HG03520 (cell line): ENCODE data around the gene KRABD2.
"Not testable (repeated sequence)": the region's sequence is repeated elsewhere in the genome, so short reads cannot be mapped to it uniquely, and the experiment has no call there.

Experiments used
- ATAC-seq: cut with Tn5 transposase; IDR thresholded peaks from one replicate; pipeline ENCODE4 v1.9.1; 2021; ENCODE audit warnings: mild to moderate bottlenecking, moderate library complexity; ENCODE audit not compliant: unreplicated experiment

KRABD2 gene

DNA sequence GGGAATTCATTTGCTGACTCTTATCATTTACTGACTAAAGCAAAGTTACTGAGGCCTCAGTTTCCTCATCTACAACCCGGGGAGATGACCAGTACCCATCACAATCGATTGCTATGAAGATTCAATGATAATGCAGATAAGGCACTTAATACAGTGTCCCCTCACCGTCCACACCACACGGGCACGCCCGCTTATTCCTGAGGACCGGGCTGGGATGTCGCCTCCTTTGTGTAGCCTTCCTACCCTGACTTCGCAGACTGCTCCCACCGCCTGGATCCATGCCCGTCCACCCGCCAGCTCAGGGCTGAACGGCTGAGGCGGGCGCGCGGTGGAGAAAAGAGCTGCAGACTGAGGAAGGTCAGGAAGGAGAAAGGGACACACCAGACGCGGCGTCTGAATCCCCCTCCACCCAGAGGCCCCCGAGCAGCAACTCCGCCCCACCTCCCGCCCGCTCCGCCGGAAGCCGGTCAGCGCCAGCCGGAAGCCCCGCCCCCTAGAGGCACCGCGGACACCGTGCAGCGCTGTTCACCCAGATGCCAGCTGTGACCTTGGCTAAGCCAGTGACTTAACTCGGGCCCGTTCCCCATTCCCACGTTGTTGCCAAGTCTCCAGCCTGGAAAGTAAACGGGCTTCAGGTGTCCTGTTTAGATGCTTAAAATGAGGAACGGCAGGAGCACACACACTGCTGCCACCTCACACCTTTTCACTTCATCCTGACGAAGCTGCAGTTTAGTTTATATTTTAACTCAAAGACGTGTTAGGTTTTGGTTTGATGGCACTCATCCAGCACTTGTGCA is at the start of gene KRABD2:
Gene KRABD2 (minus strand): TSS at position 434 of the 797 bp plus-strand sequence.
- peak; percentile 88 for ATAC-seq

DNA sequence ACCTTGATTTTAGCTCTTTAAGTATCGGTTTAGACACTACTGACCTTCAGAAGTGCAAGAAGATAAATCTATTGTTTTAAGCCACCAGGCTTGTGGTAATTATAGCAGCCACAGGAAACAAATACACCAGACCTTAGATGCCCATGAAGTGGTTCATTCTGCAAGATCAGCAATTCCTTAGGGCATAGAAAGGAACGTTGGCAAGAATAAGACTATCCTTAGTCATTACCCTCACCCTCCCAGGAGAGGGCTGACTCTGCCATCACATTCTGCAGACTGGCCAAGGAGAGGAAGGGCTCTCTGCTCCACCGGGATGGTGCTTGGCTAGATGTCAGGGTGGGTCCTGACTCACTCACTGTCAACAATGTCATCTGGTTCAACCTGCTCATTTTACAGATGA is 45.1 kb upstream of the KRABD2 start:
- no peak for ATAC-seq

- no peak for ATAC-seq
Observed at GRCh38 chr17:8420041-8420934, 43.8 kb upstream of the KRABD2 start.

DNA sequence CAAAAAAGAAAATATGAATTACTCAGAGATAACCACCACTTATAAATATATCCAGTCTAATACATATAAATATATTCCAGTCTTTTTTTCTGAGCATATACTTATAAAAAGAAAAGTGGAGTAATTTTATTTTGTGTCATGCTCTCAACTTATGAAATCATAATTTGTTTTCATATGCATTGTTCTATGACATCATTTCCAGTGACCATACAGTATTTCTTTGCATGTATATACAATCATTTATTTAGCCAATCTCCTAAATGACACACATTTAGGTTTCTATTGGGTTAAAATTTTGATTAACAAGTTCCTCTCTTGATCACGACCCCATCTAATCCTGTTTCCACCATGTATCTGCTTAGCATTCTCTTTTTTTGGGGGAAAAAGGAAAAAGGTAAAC is 42.8 kb upstream of the KRABD2 start:
- no peak for ATAC-seq

GRCh38 chr17:8418471-8418870 is 42.0 kb upstream of the KRABD2 start:
- ATAC-seq: no peak

- ATAC-seq: no peak
Observed at GRCh38 chr17:8417806-8418205, 41.3 kb upstream of the KRABD2 start.

DNA sequence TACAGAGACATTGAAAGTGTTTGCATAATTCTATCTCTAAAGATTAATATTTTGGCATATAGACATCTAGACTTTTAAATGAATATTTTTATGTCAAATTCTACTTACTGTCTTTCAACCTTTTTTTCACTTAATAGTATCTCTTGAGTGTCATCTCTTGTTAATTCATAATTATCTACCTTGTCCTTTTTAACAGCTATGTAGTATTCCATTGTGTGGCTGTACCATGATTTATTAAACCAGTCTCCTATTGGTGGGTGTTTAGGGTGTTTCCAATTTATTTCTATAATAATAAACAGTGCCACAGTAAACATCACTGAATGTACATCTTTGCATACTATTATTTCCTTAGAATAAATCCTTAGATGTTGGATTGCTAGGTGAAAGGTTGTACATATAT is 37.4 kb upstream of the KRABD2 start:
- ATAC-seq: no peak

DNA sequence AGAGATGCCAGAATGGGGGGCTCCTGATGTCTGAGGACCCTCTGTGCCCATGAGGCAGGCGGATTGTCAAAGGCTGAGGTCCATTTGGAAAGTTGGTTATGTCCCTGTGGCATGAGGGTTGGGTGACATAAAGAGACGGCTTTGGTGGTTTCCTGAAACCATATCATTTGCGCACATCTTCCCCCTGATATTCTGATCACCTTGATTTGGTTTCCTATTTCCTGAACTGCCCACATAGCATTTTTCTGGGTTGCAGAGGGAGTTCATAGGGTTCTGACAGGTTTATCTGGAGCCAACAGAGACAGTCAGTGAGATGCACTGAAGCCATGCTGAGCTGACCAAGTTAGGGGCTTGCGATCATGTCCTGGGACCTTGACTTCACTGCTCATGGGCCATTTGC is 36.8 kb upstream of the KRABD2 start:
- ATAC-seq: no peak

DNA sequence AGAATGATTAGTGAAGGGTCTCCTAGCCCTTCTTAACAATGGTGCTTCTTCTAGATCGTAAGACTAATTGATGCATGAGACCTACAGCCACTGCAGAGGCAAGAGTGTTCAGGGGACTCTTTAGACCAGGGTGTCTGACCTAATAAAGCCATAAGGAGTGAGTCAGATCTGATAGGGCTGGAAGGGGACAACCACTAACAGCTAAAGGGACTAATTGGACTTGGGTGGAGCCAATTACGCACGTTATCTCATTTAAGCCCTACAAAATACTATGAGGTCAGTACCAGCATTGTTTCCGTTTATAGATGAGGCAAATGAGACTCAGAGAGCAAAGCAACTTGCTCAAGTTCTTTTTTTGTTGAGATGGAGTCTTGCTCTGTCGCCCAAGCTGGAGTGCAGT is 35.6 kb upstream of the KRABD2 start:
- ATAC-seq: no peak

DNA sequence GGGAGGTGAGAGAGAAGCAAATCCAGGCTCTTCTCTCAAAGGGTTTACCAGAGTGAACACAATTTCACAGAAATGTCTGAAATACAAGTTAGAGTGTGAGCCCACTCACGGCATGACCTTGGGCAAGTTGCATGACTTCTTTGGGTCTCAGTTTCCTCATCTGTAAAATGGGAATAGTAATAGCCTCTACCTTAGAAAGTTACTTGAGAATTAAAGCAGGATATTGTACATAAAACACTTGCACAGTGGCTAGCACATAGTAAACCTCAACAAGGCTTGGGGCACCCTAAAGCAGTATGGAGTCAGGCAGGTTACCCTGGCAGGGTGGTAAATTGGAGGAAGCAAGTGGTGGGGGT is 34.4 kb upstream of the KRABD2 start:
- no peak for ATAC-seq

- no peak for ATAC-seq
Observed at GRCh38 chr17:8409966-8410882, 33.7 kb upstream of the KRABD2 start.

DNA sequence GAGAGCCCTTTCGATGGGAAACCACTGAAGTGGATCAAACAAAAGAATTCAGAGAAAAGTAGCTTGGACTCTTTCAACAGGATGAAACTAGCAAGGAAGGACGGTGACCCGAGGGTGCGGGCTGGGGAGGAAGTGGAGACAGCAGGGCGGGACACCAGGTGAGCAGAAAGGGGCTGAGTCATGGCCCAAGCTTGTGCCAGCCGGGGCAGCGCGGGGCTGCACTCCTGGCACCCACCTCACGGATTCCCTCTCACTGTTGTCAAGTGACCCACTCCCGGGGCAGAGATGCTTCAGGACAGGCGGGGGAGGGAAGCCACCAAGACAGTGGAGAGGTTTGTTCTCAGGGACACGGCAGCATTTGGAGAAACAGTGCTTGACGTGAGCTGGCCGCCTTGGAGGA is 31.9 kb upstream of the KRABD2 start:
- no peak for ATAC-seq

DNA sequence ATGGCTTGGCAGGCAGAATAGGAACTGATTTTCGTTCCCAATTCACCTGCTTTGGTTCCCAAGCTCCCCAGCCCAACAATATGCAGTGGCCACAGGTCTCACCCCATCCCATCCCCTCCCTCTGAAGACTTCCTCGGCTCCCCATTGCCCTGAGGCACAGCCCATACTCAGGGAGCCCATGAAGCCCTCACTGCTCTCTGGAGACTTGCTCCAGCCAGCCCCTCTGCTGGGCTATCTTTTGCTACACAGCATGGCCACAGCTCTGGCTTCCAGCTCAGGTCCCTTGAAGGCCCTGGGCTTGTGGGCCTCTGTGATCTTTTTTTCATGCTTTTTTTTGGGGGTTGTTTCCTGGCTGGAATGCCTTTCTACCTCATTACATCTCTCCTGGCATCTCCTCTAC is 29.7 kb upstream of the KRABD2 start:
- ATAC-seq: no peak

- ATAC-seq: no peak
Observed at GRCh38 chr17:8405499-8406016, 29.1 kb upstream of the KRABD2 start.

DNA sequence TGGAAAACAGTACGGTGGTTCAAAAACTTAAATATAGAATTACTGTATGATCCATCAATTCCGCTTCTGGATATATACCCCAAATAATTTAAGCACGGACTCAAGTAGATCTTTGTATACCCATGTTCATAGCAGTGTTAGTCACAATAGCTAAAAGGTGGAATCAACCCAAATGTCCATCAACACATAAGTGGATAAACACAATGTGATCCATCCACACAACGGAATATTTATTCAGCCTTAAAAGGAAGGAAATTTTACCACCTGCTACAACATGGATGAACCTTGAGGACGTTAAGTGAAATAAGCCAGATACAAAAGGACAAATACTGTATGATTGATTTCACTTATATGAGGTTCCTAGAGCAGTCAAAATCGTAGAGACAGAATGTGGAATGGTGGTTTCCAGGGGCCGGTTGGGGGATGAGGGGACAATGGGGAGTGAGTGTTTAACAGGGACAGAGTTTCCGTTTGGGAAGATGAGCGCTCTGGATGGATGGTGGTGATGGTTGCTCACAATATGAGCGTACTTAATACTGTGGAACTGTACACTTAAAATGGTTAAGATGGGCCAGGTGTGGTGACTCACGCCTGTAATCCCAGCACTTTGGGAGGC is 26.5 kb upstream of the KRABD2 start:
- ATAC-seq: no peak

DNA sequence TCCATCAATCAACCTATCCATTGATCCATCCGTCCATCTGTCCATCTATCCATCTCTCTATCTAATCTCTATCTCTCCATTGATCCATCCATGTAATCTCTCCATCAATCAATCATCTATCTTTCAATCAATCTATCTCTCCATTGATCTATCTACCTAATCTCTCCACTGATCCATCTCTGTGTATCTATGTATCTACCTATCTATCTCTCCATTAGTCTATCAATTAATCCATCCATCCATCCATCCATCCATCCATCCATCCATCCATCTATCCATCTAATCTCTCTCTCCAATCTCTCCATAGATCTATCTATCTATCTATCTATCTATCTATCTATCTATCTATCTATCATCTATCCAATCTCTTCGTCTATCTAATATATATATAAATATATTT is 24.6 kb upstream of the KRABD2 start:
- no peak for ATAC-seq

DNA sequence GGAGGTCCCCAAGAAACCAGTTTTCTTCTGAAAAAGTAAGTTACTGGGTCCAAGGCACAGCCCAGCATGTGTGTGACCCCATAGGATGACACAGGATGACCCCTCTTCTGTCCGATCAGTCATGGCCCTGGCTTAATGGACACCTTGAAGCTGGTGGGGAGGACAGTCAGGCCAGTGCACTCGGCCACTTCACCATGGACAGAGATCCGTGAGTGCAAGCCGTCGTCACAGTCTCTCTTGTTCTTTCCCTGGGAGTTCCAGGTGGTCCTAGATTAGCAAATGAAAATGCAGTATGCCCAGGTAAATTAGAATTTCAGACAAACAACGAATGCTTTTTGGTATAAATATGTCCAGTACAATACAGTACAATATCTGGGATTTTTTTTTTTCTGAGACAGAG is 22.5 kb upstream of the KRABD2 start:
- ATAC-seq: no peak

DNA sequence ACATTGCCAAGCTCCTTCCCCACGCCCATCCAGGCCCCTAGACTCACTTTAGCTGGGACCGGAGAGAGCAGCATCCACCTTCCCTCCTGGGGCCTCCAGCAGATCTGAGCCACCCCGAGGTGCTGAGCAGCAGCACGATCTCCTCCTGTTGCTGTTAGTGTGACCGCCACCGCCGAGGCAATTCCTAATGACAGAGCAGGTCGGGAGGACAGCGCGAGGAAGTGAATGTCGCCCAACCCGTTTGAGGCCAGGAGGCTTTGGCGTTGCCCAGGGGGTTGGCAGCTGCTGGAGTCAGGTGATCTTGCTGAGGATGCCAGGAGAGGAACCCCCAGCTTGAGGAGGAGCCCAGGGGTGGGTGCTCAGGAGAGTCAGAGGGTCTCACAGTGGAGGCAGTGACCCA is 21.1 kb upstream of the KRABD2 start, which contains the start of gene RNF222:
Gene RNF222 (minus strand): TSS at position 192 of the 400 bp plus-strand sequence. CDS start 4,366 bp downstream, outside the sequence.
- ATAC-seq: no peak

- not testable (repeated sequence) for ATAC-seq
Observed at GRCh38 chr17:8394497-8394896, 18.0 kb upstream of the KRABD2 start.
